Epithelial cell of proximal tubule (primary cell): ENCODE measurements around the gene CCDC124. TPM values are rescaled to one million over a fixed set of nuclear protein-coding genes. Genes with fewer than 3 reads are reported as not detected.

Source experiments
- DNase-seq: peaks from one replicate; pipeline ENCODE4 v3.0.0-alpha.2; 2011; ENCODE audit warnings: low read depth
- H3K4me3 ChIP-seq: 2 replicates; pipeline ENCODE4 v1.5.1; 2011; ENCODE audit warnings: low read depth, mild to moderate bottlenecking, low read length
- CTCF ChIP-seq: conservative IDR thresholded peaks from 2 replicates; pipeline ENCODE4 v1.5.1; 2012; ENCODE audit warnings: low read depth, mild to moderate bottlenecking, low read length
- total RNA-seq: library from RNA; depleted of rRNA; stranded (reverse); fragments of >200 nt; gene quantifications from 2 replicates; pipeline ENCODE4 v1.2.3, GENCODE V29; 2015

CCDC124 gene
- total RNA-seq, 1 donor from 2014 or later, result 68.4 TPM

- TF ChIP-seq CTCF, result no peak
- DNase-seq, result no peak
- no peak overlapping the region for H3K4me3 ChIP-seq
These were observed 34.6 kb downstream of the CCDC124 start for GRCh38 chr19:17967257-17968051.

- DNase-seq, result no peak
- TF ChIP-seq CTCF, result no peak
- no peak overlapping the region for H3K4me3 ChIP-seq
These were observed 35.5 kb downstream of the CCDC124 start for GRCh38 chr19:17968362-17968761.

- TF ChIP-seq CTCF, result no peak
- no peak for DNase-seq
These were observed 36.4 kb downstream of the CCDC124 start for GRCh38 chr19:17969096-17969792.

GRCh38 chr19:17972230-17972629 is 39.4 kb downstream of the CCDC124 start:
- H3K4me3 ChIP-seq, result no peak overlapping the region
- no peak for TF ChIP-seq CTCF
- no peak for DNase-seq

More at GRCh38 chr19:17969096-17969792, 36.4 kb downstream of the CCDC124 start:
- no peak overlapping the region for H3K4me3 ChIP-seq

- H3K4me3 ChIP-seq, result no peak overlapping the region
- no peak for TF ChIP-seq CTCF
- no peak for DNase-seq
These were observed 40.9 kb downstream of the CCDC124 start for GRCh38 chr19:17973759-17974158.

- no peak for TF ChIP-seq CTCF
- no peak for DNase-seq
These were observed 41.7 kb downstream of the CCDC124 start for GRCh38 chr19:17974551-17974950.

More at GRCh38 chr19:17974551-17974950, 41.7 kb downstream of the CCDC124 start:
- no peak overlapping the region for H3K4me3 ChIP-seq
